K562 treated with DMSO at 1 percent for 12 hours (cell line): Measurements from ENCODE around the gene ABCA3. TPM values are rescaled to one million over a fixed set of nuclear protein-coding genes. Genes with fewer than 3 reads are reported as not detected.

Source experiments
- total RNA-seq: library from RNA; unstranded; fragments of 300-600 nt; gene quantifications from 2 replicates; pipeline ENCODE4 v1.2.3, GENCODE V29; 2022; ENCODE audit not compliant: insufficient read depth

The ABCA3 gene
- 12.0 and 28.5 TPM in 2 replicates for total RNA-seq

DNA sequence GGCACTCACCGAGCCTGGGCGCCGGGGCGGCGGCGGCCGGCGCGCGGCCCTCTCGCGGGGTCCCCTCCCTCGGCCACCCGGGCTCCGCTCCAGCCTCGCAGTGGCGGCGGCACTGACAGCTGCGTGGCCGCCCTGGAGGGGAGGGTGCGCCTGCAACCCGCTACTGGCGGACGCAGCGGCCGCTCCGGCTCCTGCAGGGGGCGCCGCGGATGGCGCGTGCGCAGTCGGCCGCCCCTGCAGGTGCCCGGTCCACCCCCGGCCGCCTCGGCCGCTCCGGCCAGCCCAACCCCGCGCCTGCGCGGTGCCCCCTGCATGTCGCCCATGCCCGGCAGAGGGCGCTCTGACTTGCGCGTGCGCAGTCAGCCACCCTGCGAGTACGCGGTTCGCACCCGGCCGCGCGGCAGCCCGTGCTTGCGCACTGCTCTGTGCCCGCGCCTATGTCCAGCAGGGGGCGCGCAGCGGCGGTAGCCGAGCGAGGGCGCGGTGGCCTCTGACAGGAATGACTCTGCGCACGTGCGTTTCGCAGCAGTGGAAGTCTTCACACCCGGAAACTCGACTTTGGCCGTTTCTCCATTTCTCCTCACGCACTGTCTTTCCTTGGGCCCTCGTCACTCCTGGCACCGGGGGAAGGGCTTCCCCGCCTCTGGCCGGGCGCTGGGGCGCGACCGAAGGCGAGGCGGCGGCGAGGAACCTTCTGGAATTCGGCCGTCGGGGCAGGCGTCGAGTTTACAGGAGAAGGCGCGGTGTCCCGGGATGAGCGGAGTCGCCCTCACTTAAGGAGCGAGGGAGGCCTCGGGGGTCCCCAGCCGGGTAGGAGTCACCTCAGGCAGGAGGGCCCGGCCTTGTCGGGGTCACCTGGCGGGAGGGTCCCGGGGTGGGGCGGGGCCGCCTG is at the start of gene ABCA3:
Gene ABCA3, minus strand, starts transcription at position 165 of the 892 bp plus-strand sequence. CDS start 14,262 bp downstream, outside the sequence.

DNA sequence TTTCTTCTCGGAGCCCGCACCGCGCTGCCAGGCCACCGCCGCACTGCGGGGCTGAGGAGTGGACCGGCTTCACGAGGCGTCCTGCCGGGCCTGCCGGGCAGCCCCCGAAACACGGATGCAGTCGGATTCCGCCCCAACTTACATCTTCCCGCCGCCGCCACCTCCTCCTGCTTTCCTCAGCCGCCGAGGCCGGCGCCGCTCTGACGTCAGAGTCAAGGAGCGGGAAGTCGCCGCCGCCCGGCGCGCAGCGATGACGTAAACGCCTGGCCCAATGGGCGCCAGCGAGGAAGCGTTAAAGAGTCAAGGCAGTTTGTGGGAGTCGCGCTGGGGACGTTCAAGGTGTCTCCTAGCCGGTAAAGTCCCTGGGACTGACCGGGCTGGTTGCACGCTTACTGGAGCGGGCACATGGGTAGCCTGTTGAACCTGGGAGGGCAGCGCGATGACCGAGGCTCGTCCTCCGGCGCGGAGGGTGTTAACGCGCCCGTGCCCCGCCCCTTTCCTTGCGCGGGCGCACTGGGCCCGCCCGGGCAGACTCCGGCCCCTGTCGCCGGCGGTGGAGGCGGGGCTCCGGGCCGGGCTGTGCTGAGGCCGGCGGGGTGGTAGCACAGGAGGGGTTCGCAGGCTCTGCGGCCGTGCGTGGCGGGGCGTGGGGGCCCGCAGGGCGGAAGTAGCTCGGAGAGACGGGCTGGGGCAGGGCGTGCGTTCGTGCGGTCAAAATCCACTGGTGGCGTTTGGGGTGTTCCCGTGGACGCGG is 72.4 kb downstream of the ABCA3 start, which contains the start of gene RNPS1:
Gene RNPS1, minus strand, starts transcription at position 214 of the 754 bp plus-strand sequence. CDS start 3,483 bp downstream, outside the sequence.

GRCh38 chr16:2251296-2252111 is 89.0 kb downstream of the ABCA3 start, which contains the start of gene ECI1:
TSS of gene ECI1 (minus strand) at chr16:2251587. CDS start at chr16:2251566, 21 bp downstream.

DNA sequence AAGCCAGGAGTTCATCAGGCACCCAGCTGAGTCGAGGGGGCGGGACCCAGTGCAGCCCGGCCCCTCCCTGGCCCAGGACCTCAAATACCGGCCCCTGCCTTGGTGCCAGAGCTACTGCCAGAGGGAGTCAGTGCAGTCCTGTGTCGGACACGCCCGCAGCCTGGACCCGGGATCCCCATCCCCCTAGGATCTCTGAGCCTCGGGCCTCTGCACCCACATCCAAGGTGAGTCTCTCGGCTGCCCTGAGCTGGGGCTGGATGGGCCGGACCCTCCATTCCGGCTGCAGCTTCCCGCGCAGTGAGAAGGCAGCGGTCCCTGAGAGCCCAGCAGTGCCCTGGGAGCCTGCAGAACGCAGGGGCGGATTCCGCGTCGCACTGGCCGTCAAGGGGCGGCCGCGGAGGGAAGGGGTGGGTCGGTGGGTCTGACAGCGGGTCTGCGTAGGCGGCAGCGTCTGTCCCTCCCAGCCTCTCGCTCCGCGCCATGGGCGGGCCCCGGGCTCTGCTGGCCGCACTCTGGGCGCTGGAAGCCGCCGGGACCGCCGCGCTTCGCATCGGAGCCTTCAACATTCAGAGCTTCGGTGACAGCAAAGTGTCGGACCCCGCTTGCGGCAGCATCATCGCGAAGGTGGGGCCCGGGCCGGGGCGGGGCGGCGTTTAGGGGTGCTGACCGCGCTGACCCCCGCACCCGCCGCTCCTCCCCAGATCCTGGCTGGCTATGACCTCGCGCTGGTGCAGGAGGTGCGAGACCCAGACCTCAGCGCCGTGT is 104.0 kb downstream of the ABCA3 start, which contains the start of gene DNASE1L2:
Gene DNASE1L2, plus strand, starts transcription at position 108 of the 765 bp plus-strand sequence. Its CDS starts 373 bp downstream, at position 481.

Other genes with a start within 250 kb of the ABCA3 start
- 55.0 and 106 TPM in 2 replicates for gene PKD1, start 204.8 kb downstream of the ABCA3 start, total RNA-seq
- gene RAB26, start 192.1 kb downstream of the ABCA3 start, total RNA-seq = 1.5 and 6.2 TPM in 2 replicates
- gene TRAF7, start 184.9 kb downstream of the ABCA3 start, total RNA-seq = 69.7 and 97.4 TPM in 2 replicates
- gene CASKIN1, start 144.1 kb downstream of the ABCA3 start, total RNA-seq = 1.6 and 3.2 TPM in 2 replicates
- gene MLST8, start 135.3 kb downstream of the ABCA3 start, total RNA-seq = 57.4 and 63.7 TPM in 2 replicates
- gene BRICD5, start 129.9 kb downstream of the ABCA3 start, total RNA-seq = 10.4 and 37.8 TPM in 2 replicates
- gene PGP, start 125.9 kb downstream of the ABCA3 start, total RNA-seq = 60.1 and 77.5 TPM in 2 replicates
- 30.1 and 43.9 TPM in 2 replicates for gene E4F1, start 117.1 kb downstream of the ABCA3 start, total RNA-seq
- gene DNASE1L2, start 104.3 kb downstream of the ABCA3 start, total RNA-seq = 3.0 and 4.9 TPM in 2 replicates
- 331 and 485 TPM in 2 replicates for gene ECI1, start 89.1 kb downstream of the ABCA3 start, total RNA-seq
- gene RNPS1, start 72.6 kb downstream of the ABCA3 start, total RNA-seq = 150 and 267 TPM in 2 replicates
- gene CCNF, start 88.7 kb upstream of the ABCA3 start, total RNA-seq = 22.7 and 45.3 TPM in 2 replicates
- 35.6 and 43.5 TPM in 2 replicates for gene TEDC2, start 119.4 kb upstream of the ABCA3 start, total RNA-seq
- not detected in 2 replicates for gene NTN3, start 130.6 kb upstream of the ABCA3 start, total RNA-seq
- gene TBC1D24, start 134.4 kb upstream of the ABCA3 start, total RNA-seq = 3.4 and 13.9 TPM in 2 replicates
- gene ATP6V0C, start 173.2 kb upstream of the ABCA3 start, total RNA-seq = 460 and 473 TPM in 2 replicates
- 31.3 and 51.9 TPM in 2 replicates for gene AMDHD2, start 179.6 kb upstream of the ABCA3 start, total RNA-seq
- 7.2 and 8.8 TPM in 2 replicates for gene CEMP1, start 190.7 kb upstream of the ABCA3 start, total RNA-seq
- gene PDPK1, start 197.3 kb upstream of the ABCA3 start, total RNA-seq = 8.4 and 41.4 TPM in 2 replicates